GM12878 (cell line): ENCODE measurements around the gene HCFC1. TPM values are rescaled to one million over a fixed set of nuclear protein-coding genes. Genes with fewer than 3 reads are reported as not detected.

Source experiments
- ATAC-seq: fragments of 200-7000 bp; cut with Tn5 transposase; 3 replicates; pipeline ENCODE4 v1.9.1; 2020; ENCODE audit warnings: mild to moderate bottlenecking, moderate library complexity
- BruUV-seq: library from RNA; stranded (reverse); fragments of 400-500 nt; replicated peaks from 2 replicates; lab custom pipeline; 2021; lab: Mats Ljungman, UMichigan
- CTCF ChIA-PET: fragments of 300-600 bp; sonication (Branson Sonifier 250); formaldehyde crosslinking; extraction: SDS; loops from one replicate; lab custom pipeline; 2021; ENCODE audit warnings: inconsistent platforms; lab: Yijun Ruan, JAX
- POLR2A ChIA-PET: fragments of 350-600 bp; formaldehyde crosslinking; extraction: SDS; loops from one replicate; lab custom pipeline; 2021; ENCODE audit warnings: inconsistent platforms; lab: Charles Lee
- RAD21 ChIA-PET: fragments of 300-600 bp; sonication (Branson Sonifier 250); formaldehyde crosslinking; loops from one replicate; lab custom pipeline; 2023; ENCODE audit warnings: antibody characterized with exemption; ENCODE audit not compliant: unreplicated experiment; lab: Charles Lee
- SMC1A ChIA-PET: fragments of 300-600 bp; sonication (Branson Sonifier 250); formaldehyde crosslinking; loops from one replicate; lab custom pipeline; 2023; ENCODE audit not compliant: unreplicated experiment, uncharacterized antibody; lab: Charles Lee
- DNase-seq: peaks from one replicate; pipeline ENCODE4 v3.0.0-alpha.2; 2011; ENCODE audit warnings: low read depth, low spot score
- FAIRE-seq: peaks from 3 replicates; lab custom pipeline; 2011; peaks lifted over from hg19 to GRCh38; lab: Jason Lieb, UNC
- H2AFZ ChIP-seq: 2 replicates; pipeline ENCODE4 v1.6.0; 2011; ENCODE audit warnings: low read depth, low read length, control low read depth; ENCODE audit not compliant: control insufficient read depth
- H3K27ac ChIP-seq: 2 replicates; pipeline ENCODE4 v1.5.1; 2011; ENCODE audit warnings: control low read depth; ENCODE audit not compliant: control insufficient read depth, insufficient read depth
- H3K27me3 ChIP-seq, 2 experiments: replicated peaks in 1 of 2; 2 replicates each; pipeline versions ENCODE4 v1.6.0 to v1.6.1; 2011; ENCODE audit warnings: low read length in 1 of 2; ENCODE audit not compliant: control insufficient read depth in 2 of 2, insufficient read depth in 2 of 2
- H3K36me3 ChIP-seq, 2 experiments: 2 replicates each; pipeline ENCODE4 v1.5.1; 2011; ENCODE audit warnings: low read length in 1 of 2; ENCODE audit not compliant: control insufficient read depth in 2 of 2, insufficient read depth in 2 of 2
- H3K4me1 ChIP-seq: 2 replicates; pipeline ENCODE4 v1.6.1; 2011; ENCODE audit warnings: mild to moderate bottlenecking, low read length, moderate library complexity, mixed read lengths; ENCODE audit not compliant: control insufficient read depth, insufficient read depth
- H3K4me2 ChIP-seq: 2 replicates; pipeline ENCODE4 v1.6.0; 2011; ENCODE audit warnings: control low read depth; ENCODE audit not compliant: control insufficient read depth, insufficient read depth
- H3K4me3 ChIP-seq: fragments of 200-600 bp; sonication (generic); 2 replicates; pipeline ENCODE4 v1.5.1; 2016
- H3K79me2 ChIP-seq: 2 replicates; pipeline ENCODE4 v1.6.0; 2011; ENCODE audit warnings: low read length; ENCODE audit not compliant: control insufficient read depth, insufficient read depth
- H3K9ac ChIP-seq: 2 replicates; pipeline ENCODE4 v1.8.0; 2011; ENCODE audit warnings: low read length, control low read depth, mixed read lengths; ENCODE audit not compliant: control insufficient read depth, insufficient read depth
- H3K9me3 ChIP-seq: replicated peaks from 3 replicates; pipeline ENCODE4 v1.5.1; 2011; ENCODE audit warnings: mild to moderate bottlenecking, low read length; ENCODE audit not compliant: control insufficient read depth, insufficient read depth
- H4K20me1 ChIP-seq: 2 replicates; pipeline ENCODE4 v1.6.0; 2011; ENCODE audit not compliant: control insufficient read depth, insufficient read depth
- CBX3 ChIP-seq: fragments of 200-600 bp; sonication (generic); IDR thresholded peaks from 2 replicates; pipeline ENCODE4 v1.6.1; 2016; ENCODE audit warnings: low read depth, borderline replicate concordance
- CBX5 ChIP-seq: sonication (generic); IDR thresholded peaks from 2 replicates; pipeline ENCODE4 v1.6.1; 2016; ENCODE audit warnings: low read depth, moderate library complexity, mild to moderate bottlenecking, inconsistent platforms
- FOXK2 ChIP-seq: fragments of 450-650 bp; IDR thresholded peaks from 2 replicates; pipeline ENCODE4 v1.6.1; 2017; ENCODE audit warnings: mild to moderate bottlenecking, moderate library complexity
- FOXM1 ChIP-seq: IDR thresholded peaks from 2 replicates; pipeline ENCODE4 v1.6.1; 2012; ENCODE audit warnings: low read depth, mild to moderate bottlenecking, inconsistent platforms, low read length, moderate library complexity
- JUNB ChIP-seq: IDR thresholded peaks from 2 replicates; pipeline ENCODE4 v1.6.1; 2016; ENCODE audit warnings: antibody characterized with exemption, mild to moderate bottlenecking
- KDM1A ChIP-seq: fragments of 200-600 bp; sonication (generic); IDR thresholded peaks from 2 replicates; pipeline ENCODE4 v1.6.1; 2016; ENCODE audit warnings: borderline replicate concordance
- MEF2A ChIP-seq: IDR thresholded peaks from 2 replicates; pipeline ENCODE4 v1.6.1; 2011; ENCODE audit warnings: low read depth, mild to moderate bottlenecking, low read length, moderate library complexity; ENCODE audit not compliant: insufficient read depth
- MYC ChIP-seq: IDR thresholded peaks from 2 replicates; pipeline ENCODE4 v1.6.1; 2011; ENCODE audit warnings: mild to moderate bottlenecking, low read length, moderate library complexity, inconsistent platforms; ENCODE audit not compliant: insufficient read depth, insufficient replicate concordance, insufficient read length, severe bottlenecking
- USF1 ChIP-seq: IDR thresholded peaks from 2 replicates; pipeline ENCODE4 v1.6.1; 2011; ENCODE audit warnings: borderline replicate concordance, low read depth, mild to moderate bottlenecking, moderate library complexity, mixed read lengths, low read length; ENCODE audit not compliant: insufficient read depth; ENCODE audit errors: extremely low read length
- YY1 ChIP-seq: IDR thresholded peaks from 2 replicates; pipeline ENCODE4 v1.6.1; 2011; ENCODE audit warnings: low read depth, mild to moderate bottlenecking, low read length
- WGBS: methylation state at CpG from one replicate; pipeline ENCODE4 v1.1.6; 2016; ENCODE audit warnings: low lambda C conversion rate; ENCODE audit not compliant: insufficient replicate concordance, insufficient coverage; ENCODE audit errors: missing lambda C conversion rate; 5-methylcytosine and 5-hydroxymethylcytosine counted together
- in situ Hi-C: fragments of 300-500 bp; cut with MboI; formaldehyde crosslinking; loops from 9 replicates; pipeline ENCODE4 v1.14.3; 2018; ENCODE audit warnings: mixed read lengths
- intact Hi-C: fragments of 100-400 bp; cut with micrococcal nuclease; formaldehyde crosslinking; loops from one replicate; pipeline ENCODE4 v1.14.2; 2022; ENCODE audit not compliant: unreplicated experiment
- polyA plus RNA-seq, 11 experiments: library from polyadenylated mRNA; depleted of rRNA in 4 of 11; unstranded in 6 of 11; stranded (reverse) in 5 of 11; fragments of >200 nt; fragmentation: Nextera tagmentation in 4 of 11; fragmentation: Illumina TruSeq in 1 of 11; extraction: Ambion mirVana in 4 of 11; extraction: Trizol in 1 of 11; gene quantifications; 1 replicate in 1 of 11; 2 replicates in 10 of 11; pipeline versions ENCODE4 v1.2.1 to v1.2.3, GENCODE V29; 2011 to 2016; ENCODE audit warnings: inconsistent platforms in 2 of 11, missing spikeins in 2 of 11, low read depth in 1 of 11
- total RNA-seq, 4 experiments: library from RNA; depleted of rRNA in 3 of 4; stranded (reverse); fragments of >200 nt in 3 of 4; fragmentation: Illumina TruSeq in 1 of 4; extraction: Trizol in 1 of 4; gene quantifications; 2 replicates each; pipeline versions ENCODE4 v1.2.1 to v1.2.3, GENCODE V29; 2013 to 2021
- TF ChIP-seq, protein P1 (sequence below): IDR thresholded peaks from 2 replicates; pipeline ENCODE4 v1.6.1; 2012; ENCODE audit warnings: low read depth, low read length, improper control_type of control experiment
- TF ChIP-seq, protein P2 (sequence below): IDR thresholded peaks from 2 replicates; pipeline ENCODE4 v1.6.1; 2012; ENCODE audit warnings: low read depth, low read length, improper control_type of control experiment

Gene HCFC1
- total and polyA plus RNA-seq, 10 of the 15 experiments (the other 5 are each of a cell fraction or from before 2014, with no cell fraction given), result 3.9 to 92.7 (median 23.5) TPM

DNA sequence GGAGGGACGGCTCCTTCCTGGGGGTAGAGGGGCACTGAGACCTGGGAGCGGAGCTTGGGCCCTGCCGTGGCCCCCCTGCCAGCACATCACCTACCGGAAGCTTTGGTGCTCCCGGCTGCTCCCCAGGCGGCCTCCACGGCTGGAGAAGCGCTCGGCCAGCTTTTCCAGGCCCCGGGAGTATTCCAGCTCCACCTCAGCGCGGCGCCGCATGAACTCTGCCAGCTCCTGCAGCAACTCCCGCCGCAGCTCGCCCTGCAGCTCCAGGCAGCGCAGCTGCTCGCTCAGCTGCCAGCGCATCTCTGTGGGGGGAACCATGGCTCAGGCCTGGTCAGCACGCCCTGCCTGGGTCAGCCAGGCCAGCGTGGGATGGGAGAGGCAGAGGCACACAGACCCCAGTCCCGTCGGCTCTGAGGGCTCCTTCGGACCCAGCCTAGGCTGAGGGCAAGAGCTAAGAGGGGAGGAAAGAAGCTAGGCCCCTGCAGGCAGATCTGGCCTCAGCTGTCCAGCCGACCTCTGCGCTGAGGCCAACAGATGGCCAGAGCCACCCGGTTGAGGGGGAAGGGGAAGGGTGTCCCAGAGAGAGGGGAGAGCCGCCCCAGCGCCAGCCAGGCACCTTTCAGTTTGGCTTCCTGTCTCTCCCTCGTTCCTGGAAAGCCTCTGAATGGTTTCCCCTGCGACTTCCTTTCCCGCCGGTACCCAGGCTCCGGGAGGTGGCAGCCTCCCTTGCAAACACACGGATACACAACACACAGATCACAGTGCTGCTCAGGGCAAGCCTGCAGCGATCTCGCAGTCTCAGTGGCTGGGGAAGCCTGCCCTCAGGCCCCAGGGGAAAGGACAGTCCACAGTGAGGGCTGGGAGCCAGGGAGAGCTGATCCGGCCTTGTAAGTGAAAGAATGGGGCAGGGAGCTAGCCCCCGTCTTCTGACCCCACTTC, 49.8 kb downstream of the HCFC1 start:
- FAIRE-seq, result no peak

DNA sequence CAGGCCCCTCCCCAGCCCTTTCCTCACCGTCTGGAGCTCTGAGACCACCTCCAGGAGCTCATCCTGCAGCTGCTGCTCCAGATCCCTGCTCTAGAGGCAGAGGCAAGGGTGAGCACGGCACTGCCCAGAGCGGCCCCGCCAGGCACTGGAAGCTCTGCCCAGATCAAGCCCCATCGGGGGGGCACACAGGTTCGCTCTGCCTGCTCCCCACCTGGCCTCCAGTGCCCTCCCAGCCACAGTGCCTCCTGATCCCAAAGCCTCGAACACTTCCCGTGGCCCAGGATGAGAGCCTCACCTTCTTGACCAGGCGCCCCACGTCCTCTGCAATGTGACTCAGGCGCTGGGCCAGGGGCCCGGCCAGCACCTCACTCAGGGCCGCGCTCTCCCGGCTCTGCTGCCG, 50.5 kb downstream of the HCFC1 start:
- FAIRE-seq, result no peak
- ATAC-seq, result no peak
- ChIA-PET POLR2A (no interaction called here), CTCF (interaction anchor here (1.8 kb wide), 1 partner anchor 26 kb away, joined by 3 read pairs; no protein-coding TSS in a partner anchor), RAD21 (no interaction called here), SMC1A (no interaction called here)
- H3K27ac ChIP-seq, result no peak overlapping the region
- intact Hi-C loops (no loop called here), in situ Hi-C loops (loop anchor here (10.0 kb wide), 1 partner anchor 64 kb away; no protein-coding TSS in a partner anchor)
- H3K79me2 ChIP-seq, result peaks cover 32% of the 10 kb centered on the region
- 82% methylated on average over 12 of the region's 16 CpGs for WGBS
- no peaks in the 10 kb centered on the region for H3K9me3 ChIP-seq
- H3K4me3 ChIP-seq, result no peak overlapping the region
- H3K4me2 ChIP-seq, result no peak overlapping the region
- H3K4me1 ChIP-seq, result peaks cover 9% of the 10 kb centered on the region; the same call in 1 of the 2 replicates
- peaks cover 0 to 3% of the 10 kb centered on the region in 2 experiments; a peak in 1 of 4 replicates for H3K36me3 ChIP-seq
- H2AFZ ChIP-seq, result no peak overlapping the region
- BruUV-seq, result no TSS peak
- H3K9ac ChIP-seq, result no peak overlapping the region
- H3K27me3 ChIP-seq, result 0 out of 4 replicates have a peak, but pooled peaks cover 0 to 1% of the 10 kb centered on the region in 2 experiments
- no peaks in the 10 kb centered on the region for H4K20me1 ChIP-seq
- DNase-seq, result no peak
- TF ChIP-seq FOXK2, result no peak
- no peak for TF ChIP-seq MYC
- TF ChIP-seq, protein P1, sequence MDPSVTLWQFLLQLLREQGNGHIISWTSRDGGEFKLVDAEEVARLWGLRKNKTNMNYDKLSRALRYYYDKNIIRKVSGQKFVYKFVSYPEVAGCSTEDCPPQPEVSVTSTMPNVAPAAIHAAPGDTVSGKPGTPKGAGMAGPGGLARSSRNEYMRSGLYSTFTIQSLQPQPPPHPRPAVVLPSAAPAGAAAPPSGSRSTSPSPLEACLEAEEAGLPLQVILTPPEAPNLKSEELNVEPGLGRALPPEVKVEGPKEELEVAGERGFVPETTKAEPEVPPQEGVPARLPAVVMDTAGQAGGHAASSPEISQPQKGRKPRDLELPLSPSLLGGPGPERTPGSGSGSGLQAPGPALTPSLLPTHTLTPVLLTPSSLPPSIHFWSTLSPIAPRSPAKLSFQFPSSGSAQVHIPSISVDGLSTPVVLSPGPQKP, result no peak
- no peak for TF ChIP-seq CBX3
- TF ChIP-seq, protein P2, sequence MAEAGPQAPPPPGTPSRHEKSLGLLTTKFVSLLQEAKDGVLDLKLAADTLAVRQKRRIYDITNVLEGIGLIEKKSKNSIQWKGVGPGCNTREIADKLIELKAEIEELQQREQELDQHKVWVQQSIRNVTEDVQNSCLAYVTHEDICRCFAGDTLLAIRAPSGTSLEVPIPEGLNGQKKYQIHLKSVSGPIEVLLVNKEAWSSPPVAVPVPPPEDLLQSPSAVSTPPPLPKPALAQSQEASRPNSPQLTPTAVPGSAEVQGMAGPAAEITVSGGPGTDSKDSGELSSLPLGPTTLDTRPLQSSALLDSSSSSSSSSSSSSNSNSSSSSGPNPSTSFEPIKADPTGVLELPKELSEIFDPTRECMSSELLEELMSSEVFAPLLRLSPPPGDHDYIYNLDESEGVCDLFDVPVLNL, result no peak
- no peak for TF ChIP-seq USF1

More for the DNA sequence above, 49.8 kb downstream of the HCFC1 start:
- TF ChIP-seq JUNB, result no peak
- TF ChIP-seq KDM1A, result no peak
- TF ChIP-seq CBX5, result no peak
- TF ChIP-seq FOXM1, result no peak
- TF ChIP-seq MEF2A, result no peak
- no peak for TF ChIP-seq YY1
- intact Hi-C loops (no loop called here), in situ Hi-C loops (loop anchor here (10.0 kb wide), 1 partner anchor 63 kb away; no protein-coding TSS in a partner anchor)
- H3K9ac ChIP-seq, result no peak overlapping the region
- peaks cover 0 to 3% of the 10 kb centered on the region in 2 experiments; a peak in 1 of 4 replicates for H3K36me3 ChIP-seq
- no peaks in the 10 kb centered on the region for H3K9me3 ChIP-seq
- ATAC-seq (no peak), DNase-seq (no peak)
- H3K4me3 ChIP-seq, result no peak overlapping the region
- POLR2A ChIA-PET, result no interaction called here
- H3K27ac ChIP-seq, result no peak overlapping the region
- WGBS, result 73% methylated on average over 39 of the region's 40 CpGs
- H2AFZ ChIP-seq, result no peak overlapping the region
- peak overlapping the region; percentile 13; the same call in 1 of the 2 replicates for H3K4me2 ChIP-seq
- H3K27me3 ChIP-seq, result 0 out of 4 replicates have a peak, but pooled peaks cover 0 to 1% of the 10 kb centered on the region in 2 experiments
- peaks cover 33% of the 10 kb centered on the region for H3K79me2 ChIP-seq
- RAD21 ChIA-PET, result interaction anchor here (1.3 to 1.6 kb wide), 2 partner anchors 43 to 46 kb away, joined by 3 to 5 read pairs; no protein-coding TSS in a partner anchor
- BruUV-seq, result no TSS peak
- no peaks in the 10 kb centered on the region for H4K20me1 ChIP-seq
- CTCF ChIA-PET, result interaction anchor here (1.2 to 8.7 kb wide), 7 partner anchors 11 to 46 kb away, joined by 3 to 172 read pairs (median 6); partner anchors contain the start of gene RENBP
- SMC1A ChIA-PET, result no interaction called here
- peaks cover 9% of the 10 kb centered on the region; the same call in 1 of the 2 replicates for H3K4me1 ChIP-seq
